Endothelial cell of umbilical vein (primary cell): ENCODE data around the gene TMEM11. TPM values are rescaled to one million over a fixed set of nuclear protein-coding genes. Genes with fewer than 3 reads are reported as not detected.

Source experiments
- BruUV-seq: library from RNA; stranded (reverse); fragments of 400-500 nt; replicated peaks from 2 replicates; lab custom pipeline; 2021; lab: Mats Ljungman, UMichigan
- CTCF ChIA-PET: fragments of 300-600, 350-600 bp; sonication (Branson Sonifier 250); formaldehyde crosslinking; loops from one replicate; lab custom pipeline; 2021; ENCODE audit warnings: antibody characterized with exemption, inconsistent platforms; lab: Charles Lee
- POLR2A ChIA-PET: fragments of 300-600, 350-600 bp; sonication (Branson Sonifier 250); formaldehyde crosslinking; loops from one replicate; lab custom pipeline; 2021; ENCODE audit warnings: antibody characterized with exemption, inconsistent platforms; lab: Charles Lee
- DNase-seq: peaks from one replicate; pipeline ENCODE4 v3.0.0-alpha.2; 2011; ENCODE audit warnings: low read depth, low spot score
- FAIRE-seq: peaks from 2 replicates; lab custom pipeline; 2011; peaks lifted over from hg19 to GRCh38; lab: Jason Lieb, UNC
- H2AFZ ChIP-seq: 2 replicates; pipeline ENCODE4 v1.6.0; 2012; ENCODE audit warnings: low read depth, low read length, control low read depth, inconsistent platforms
- H3K27ac ChIP-seq: 2 replicates; pipeline ENCODE4 v1.5.1; 2011; ENCODE audit warnings: low read depth, mild to moderate bottlenecking, control low read depth, low read length, moderate library complexity; ENCODE audit not compliant: insufficient read depth
- H3K27me3 ChIP-seq, 2 experiments: 2 replicates each; pipeline versions ENCODE4 v1.6.0 to v1.6.1; 2011; ENCODE audit warnings: low read length in 2 of 2, mixed read lengths in 1 of 2; ENCODE audit not compliant: control insufficient read depth in 2 of 2, insufficient read depth in 2 of 2
- H3K36me3 ChIP-seq, 2 experiments: 2 replicates in 1 of 2; 3 replicates in 1 of 2; pipeline ENCODE4 v1.5.1; 2011; ENCODE audit warnings: low read length in 2 of 2, mild to moderate bottlenecking in 1 of 2, moderate library complexity in 1 of 2; ENCODE audit not compliant: control insufficient read depth in 2 of 2, insufficient read depth in 2 of 2; ENCODE audit errors: extremely low read depth in 1 of 2
- H3K4me1 ChIP-seq: 3 replicates; pipeline ENCODE4 v1.5.1; 2011; ENCODE audit warnings: mild to moderate bottlenecking, low read length; ENCODE audit not compliant: control insufficient read depth, insufficient read depth; ENCODE audit errors: extremely low read depth
- H3K4me2 ChIP-seq: 2 replicates; pipeline ENCODE4 v1.6.1; 2011; ENCODE audit warnings: low read length, control low read depth, mixed read lengths; ENCODE audit not compliant: insufficient read depth
- H3K4me3 ChIP-seq, 3 experiments: fragments of 200-600 bp in 1 of 3; sonication (generic), shearing (Covaris generic) in 1 of 3; replicated peaks in 1 of 3; 2 replicates each; pipeline ENCODE4 v1.5.1; 2011 to 2016; ENCODE audit warnings: control low read depth in 3 of 3, low read length in 3 of 3, mild to moderate bottlenecking in 2 of 3, inconsistent platforms in 1 of 3, low read depth in 1 of 3, moderate library complexity in 1 of 3; ENCODE audit not compliant: insufficient read depth in 1 of 3
- H3K79me2 ChIP-seq: 2 replicates; pipeline ENCODE4 v1.6.0; 2012; ENCODE audit warnings: low read length, inconsistent platforms; ENCODE audit not compliant: control insufficient read depth, insufficient read depth
- H3K9ac ChIP-seq: replicated peaks from 2 replicates; pipeline ENCODE3; 2011; ENCODE audit warnings: low read length, control low read depth; ENCODE audit not compliant: insufficient read depth; ENCODE audit errors: extremely low read depth
- H3K9me1 ChIP-seq: replicated peaks from 3 replicates; pipeline ENCODE4 v1.6.0; 2011; ENCODE audit warnings: mild to moderate bottlenecking, low read length; ENCODE audit not compliant: control insufficient read depth, insufficient read depth; ENCODE audit errors: extremely low read depth
- H3K9me3 ChIP-seq: replicated peaks from 2 replicates; pipeline ENCODE4 v1.5.1; 2012; ENCODE audit warnings: low read length, inconsistent platforms; ENCODE audit not compliant: control insufficient read depth, insufficient read depth
- H4K20me1 ChIP-seq: replicated peaks from 2 replicates; pipeline ENCODE3; 2011; ENCODE audit warnings: mild to moderate bottlenecking, low read length; ENCODE audit not compliant: control insufficient read depth, insufficient read depth; ENCODE audit errors: extremely low read depth
- FOS ChIP-seq: IDR thresholded peaks from 2 replicates; pipeline ENCODE4 v1.6.1; 2011; ENCODE audit warnings: mild to moderate bottlenecking, low read length, moderate library complexity, borderline replicate concordance; ENCODE audit not compliant: insufficient read depth
- MAX ChIP-seq: IDR thresholded peaks from 2 replicates; pipeline ENCODE4 v1.6.1; 2011; ENCODE audit not compliant: insufficient read depth, insufficient read length
- MYC ChIP-seq: IDR thresholded peaks from one replicate; pipeline ENCODE4 v1.6.1; 2011; ENCODE audit warnings: mild to moderate bottlenecking, low read depth, low read length
- dilution Hi-C: fragments of 300-500 bp; cut with MboI; formaldehyde crosslinking; loops from one replicate; pipeline ENCODE4 v1.15.0; 2019; ENCODE audit warnings: low sequenced_read_pairs; ENCODE audit not compliant: extremely low pct_ligation_motif_present
- intact Hi-C: fragments of 100-400 bp; cut with micrococcal nuclease; formaldehyde crosslinking; loops from one replicate; pipeline ENCODE4 v1.10.0; 2022
- polyA plus RNA-seq, 4 experiments: library from polyadenylated mRNA; depleted of rRNA in 3 of 4; stranded (reverse) in 3 of 4; unstranded in 1 of 4; fragments of >200 nt; gene quantifications; 2 replicates each; pipeline versions ENCODE4 v1.2.1 to v1.2.3, GENCODE V29; 2011 to 2012; ENCODE audit warnings: missing spikeins in 1 of 4
- total RNA-seq: library from RNA; stranded (reverse); gene quantifications from 2 replicates; pipeline ENCODE4 v1.2.3, GENCODE V29; 2021

Gene TMEM11
- total and polyA plus RNA-seq, 2 donors (not counting 3 experiments of a cell fraction or from before 2014, with no cell fraction given): 27.4 to 79.9 TPM

GRCh38 chr17:21252289-21252795, 38.4 kb upstream of the TMEM11 start:
- FAIRE-seq: no peak
- dilution Hi-C loops: no loop called here
- POLR2A ChIA-PET: interaction anchor here (0.6 kb wide), 1 partner anchor 12 kb away, joined by 7 read pairs; no protein-coding TSS in a partner anchor

DNA sequence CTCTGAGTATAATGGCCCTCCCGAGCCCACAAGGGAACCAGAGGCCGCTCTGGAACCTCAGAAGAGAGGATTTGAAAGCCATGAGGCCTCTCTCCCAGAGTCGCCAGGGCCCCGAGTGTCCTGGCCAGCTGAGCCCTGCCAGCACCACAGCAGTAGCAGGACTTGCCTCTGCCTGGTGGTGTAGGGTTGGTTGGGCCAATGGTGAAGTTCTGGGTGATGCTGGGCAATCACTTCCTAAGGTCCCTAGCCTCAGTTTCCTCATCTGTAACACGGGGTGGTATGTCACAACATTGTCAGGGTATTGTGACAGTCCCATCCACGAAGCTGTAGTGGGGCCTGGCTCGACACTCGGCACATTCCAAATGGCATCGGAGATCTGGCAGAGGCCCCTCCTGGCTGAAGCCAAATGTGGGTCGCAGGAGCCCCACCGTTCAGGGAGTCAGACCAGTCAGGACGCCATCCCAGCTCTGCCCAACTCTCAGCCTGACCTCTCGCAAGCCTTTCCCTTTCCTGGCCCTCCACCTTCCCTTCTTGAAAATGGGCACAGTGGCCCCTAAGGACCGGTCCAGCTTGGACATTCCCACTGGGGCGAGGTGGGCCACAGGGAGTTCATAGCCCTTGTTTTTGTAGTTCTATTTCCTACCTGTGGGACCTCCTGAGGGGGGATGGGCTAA, 37.5 kb upstream of the TMEM11 start:
- Histone ChIP-seq H3K9me3 (no peaks in the 10 kb centered on the region), H3K36me3 (no peaks in the 10 kb centered on the region), H2AFZ (no peak overlapping the region), H3K27me3 (no peaks in the 10 kb centered on the region), H3K4me3 (no peak overlapping the region), H3K27ac (no peak overlapping the region), H4K20me1 (no peaks in the 10 kb centered on the region), H3K9me1 (no peaks in the 10 kb centered on the region), H3K79me2 (no peaks in the 10 kb centered on the region), H3K4me2 (no peak overlapping the region), H3K4me1 (peaks cover 8% of the 10 kb centered on the region), H3K9ac (no peak overlapping the region)
- CTCF ChIA-PET: interaction anchor here (2.0 to 2.1 kb wide), 2 partner anchors 12 to 123 kb away, joined by 7 to 11 read pairs; no protein-coding TSS in a partner anchor
- BruUV-seq: no TSS peak
- DNase-seq (no peak), FAIRE-seq (no peak)
- dilution Hi-C loops (no loop called here), intact Hi-C loops (no loop called here)
- POLR2A ChIA-PET: interaction anchor here (0.6 kb wide), 1 partner anchor 13 kb away, joined by 7 read pairs; no protein-coding TSS in a partner anchor
- TF ChIP-seq MAX (no peak), FOS (no peak)

More at GRCh38 chr17:21252289-21252795, 38.4 kb upstream of the TMEM11 start:
- Histone ChIP-seq H3K4me3 (peak overlapping the region in 2 of 3 experiments; percentile 4 to 61), H3K27me3 (no peaks in the 10 kb centered on the region), H3K79me2 (no peaks in the 10 kb centered on the region), H2AFZ (peak overlapping the region; percentile 10), H3K9me3 (no peaks in the 10 kb centered on the region), H3K27ac (no peak overlapping the region), H3K4me1 (peaks cover 8% of the 10 kb centered on the region), H3K4me2 (peak overlapping the region; percentile 10), H4K20me1 (no peaks in the 10 kb centered on the region), H3K9ac (no peak overlapping the region), H3K9me1 (no peaks in the 10 kb centered on the region), H3K36me3 (no peaks in the 10 kb centered on the region)
- no TSS peak for BruUV-seq
- intact Hi-C loops: no loop called here
- no peak for DNase-seq
- CTCF ChIA-PET: interaction anchor here (1.5 to 2.1 kb wide), 2 partner anchors 124 to 133 kb away, joined by 3 to 11 read pairs; no protein-coding TSS in a partner anchor
- TF ChIP-seq MYC: no peak
